Trophoblast cell (in vitro differentiated cells and primary cell): Measurements from ENCODE around the gene CRP. TPM values are rescaled to one million over a fixed set of nuclear protein-coding genes. Genes with fewer than 3 reads are reported as not detected.
A peak's percentile ranks its signal among the peaks of the same experiment; 100 is the strongest.

ENCODE experiments used
- DNase-seq, 2 donors: peaks; one replicate each; pipeline ENCODE4 v3.0.0-alpha.2; 2016
- H2AFZ ChIP-seq: 2 replicates; pipeline ENCODE4 v1.6.1; 2013; ENCODE audit warnings: low read length, moderate library complexity, mild to moderate bottlenecking; ENCODE audit not compliant: insufficient read depth, poor library complexity
- H2AK5ac ChIP-seq: 2 replicates; pipeline ENCODE4 v1.6.1; 2013; ENCODE audit warnings: mild to moderate bottlenecking, low read length
- H2BK120ac ChIP-seq: 2 replicates; pipeline ENCODE4 v1.6.1; 2013; ENCODE audit warnings: low read length, mild to moderate bottlenecking, moderate library complexity; ENCODE audit not compliant: insufficient read depth, poor library complexity
- H2BK12ac ChIP-seq: 2 replicates; pipeline ENCODE4 v1.6.1; 2013; ENCODE audit warnings: mild to moderate bottlenecking, low read length, moderate library complexity
- H2BK5ac ChIP-seq: 2 replicates; pipeline ENCODE4 v1.6.1; 2013; ENCODE audit warnings: low read length, low read depth, moderate library complexity, mild to moderate bottlenecking; ENCODE audit not compliant: poor library complexity
- H3K14ac ChIP-seq: 2 replicates; pipeline ENCODE4 v1.6.1; 2013; ENCODE audit warnings: mild to moderate bottlenecking, low read length
- H3K18ac ChIP-seq: 2 replicates; pipeline ENCODE4 v1.6.1; 2013; ENCODE audit warnings: mild to moderate bottlenecking, low read length
- H3K23ac ChIP-seq: 2 replicates; pipeline ENCODE4 v1.6.1; 2013; ENCODE audit warnings: low read length
- H3K27ac ChIP-seq: 2 replicates; pipeline ENCODE4 v1.5.1; 2013; ENCODE audit warnings: low read depth, mild to moderate bottlenecking, inconsistent platforms, low read length, moderate library complexity
- H3K27me3 ChIP-seq: 2 replicates; pipeline ENCODE4 v1.6.1; 2013; ENCODE audit warnings: inconsistent platforms, mild to moderate bottlenecking, low read length, moderate library complexity; ENCODE audit not compliant: insufficient read depth
- H3K36me3 ChIP-seq, 2 experiments: 1 replicate in 1 of 2; 2 replicates in 1 of 2; pipeline ENCODE4 v1.6.1; 2013; ENCODE audit warnings: low read length in 2 of 2, mild to moderate bottlenecking in 2 of 2, moderate library complexity in 1 of 2; ENCODE audit not compliant: insufficient read depth in 2 of 2, control insufficient read depth in 1 of 2
- H3K4ac ChIP-seq: 2 replicates; pipeline ENCODE4 v1.6.1; 2013; ENCODE audit warnings: low read depth, mild to moderate bottlenecking, low read length, moderate library complexity
- H3K4me1 ChIP-seq, 2 experiments: 1 replicate in 1 of 2; 2 replicates in 1 of 2; pipeline ENCODE4 v1.6.1; 2013; ENCODE audit warnings: low read length in 2 of 2, mild to moderate bottlenecking in 2 of 2, moderate library complexity in 1 of 2; ENCODE audit not compliant: insufficient read depth in 2 of 2, control insufficient read depth in 1 of 2
- H3K4me2 ChIP-seq: 2 replicates; pipeline ENCODE4 v1.6.1; 2013; ENCODE audit warnings: inconsistent platforms, mild to moderate bottlenecking, low read length, moderate library complexity
- H3K4me3 ChIP-seq: 2 replicates; pipeline ENCODE4 v1.5.1; 2013; ENCODE audit warnings: mild to moderate bottlenecking, low read depth, low read length, inconsistent platforms
- H3K79me1 ChIP-seq: one replicate; pipeline ENCODE4 v1.6.1; 2013; ENCODE audit warnings: low read length
- H3K79me2 ChIP-seq: 2 replicates; pipeline ENCODE4 v1.6.1; 2013; ENCODE audit warnings: low read length, mild to moderate bottlenecking; ENCODE audit not compliant: control insufficient read depth, insufficient read depth, poor library complexity
- H3K9ac ChIP-seq: 2 replicates; pipeline ENCODE4 v1.6.1; 2013; ENCODE audit warnings: mild to moderate bottlenecking, low read length
- H3K9me3 ChIP-seq: 2 replicates; pipeline ENCODE4 v1.6.1; 2013; ENCODE audit warnings: low read depth, mild to moderate bottlenecking, control low read depth, inconsistent platforms, low read length; ENCODE audit not compliant: insufficient read depth
- H4K12ac ChIP-seq: 2 replicates; pipeline ENCODE4 v1.6.1; 2013; ENCODE audit warnings: low read depth, mild to moderate bottlenecking, low read length, moderate library complexity
- H4K8ac ChIP-seq: 2 replicates; pipeline ENCODE4 v1.6.1; 2013; ENCODE audit warnings: low read depth, mild to moderate bottlenecking, low read length, moderate library complexity
- H4K91ac ChIP-seq: one replicate; pipeline ENCODE4 v1.6.1; 2013; ENCODE audit warnings: low read depth, mild to moderate bottlenecking, low read length, moderate library complexity
- WGBS: extraction: QIAGEN DNeasy Blood & Tissue Kit; methylation state at CpG from one replicate; pipeline ENCODE4 v1.1.7; 2013; ENCODE audit warnings: missing lambda C conversion rate; ENCODE audit not compliant: insufficient read length, insufficient coverage; ENCODE audit errors: extremely low coverage; 5-methylcytosine and 5-hydroxymethylcytosine counted together
- polyA plus RNA-seq: library from polyadenylated mRNA; stranded (reverse); fragments of 200-250 nt; gene quantifications from 2 replicates; pipeline ENCODE4 v1.2.3, GENCODE V29; 2013

The CRP gene, protein sequence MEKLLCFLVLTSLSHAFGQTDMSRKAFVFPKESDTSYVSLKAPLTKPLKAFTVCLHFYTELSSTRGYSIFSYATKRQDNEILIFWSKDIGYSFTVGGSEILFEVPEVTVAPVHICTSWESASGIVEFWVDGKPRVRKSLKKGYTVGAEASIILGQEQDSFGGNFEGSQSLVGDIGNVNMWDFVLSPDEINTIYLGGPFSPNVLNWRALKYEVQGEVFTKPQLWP
- not detected in 2 replicates for polyA plus RNA-seq

DNA sequence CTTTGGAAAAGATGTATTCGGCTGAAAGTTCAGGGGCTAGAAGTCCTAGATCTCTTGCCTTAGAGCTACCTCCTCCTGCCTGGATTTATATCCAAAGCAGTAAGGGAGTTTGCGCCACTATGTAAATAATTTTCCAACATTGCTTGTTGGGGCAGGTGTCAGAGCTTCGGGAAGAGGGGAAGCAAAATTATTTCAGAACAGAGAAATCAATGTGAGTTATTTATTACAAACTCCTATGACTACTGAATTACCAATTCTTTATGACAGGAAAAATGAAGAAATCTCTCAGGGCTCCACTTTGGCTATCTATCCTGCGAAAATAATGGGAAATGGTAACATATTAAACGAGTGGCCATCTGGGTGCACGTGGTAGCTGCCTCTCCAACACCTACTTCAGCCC lies at the start of gene CRP:
Gene CRP, minus strand, starts transcription at position 61 of the 400 bp plus-strand sequence. CDS start 104 bp downstream, outside the sequence.
- WGBS = no CpG with 5 or more reads among the region's 6 CpGs
- Histone ChIP-seq H3K27ac (no peak within 1 kb of the TSS), H2BK120ac (no peak within 1 kb of the TSS)

GRCh38 chr1:159763686-159764085 lies 49.3 kb upstream of the CRP start:
- H3K4ac ChIP-seq = no peak overlapping the region
- H3K18ac ChIP-seq = no peak overlapping the region
- no peak overlapping the region for H2BK5ac ChIP-seq
- H3K79me2 ChIP-seq = no peaks in the 10 kb centered on the region
- no peaks in the 10 kb centered on the region for H3K4me1 ChIP-seq
- no peaks in the 10 kb centered on the region for H3K36me3 ChIP-seq
- no peak overlapping the region for H2AFZ ChIP-seq
- no peak overlapping the region for H3K4me2 ChIP-seq
- H4K91ac ChIP-seq = no peak overlapping the region
- no peak overlapping the region for H4K8ac ChIP-seq
- H3K27me3 ChIP-seq = no peaks in the 10 kb centered on the region
- no peaks in the 10 kb centered on the region for H3K79me1 ChIP-seq
- H3K27ac ChIP-seq = no peak overlapping the region
- no peak overlapping the region for H3K9ac ChIP-seq
- no peak for DNase-seq
- no peak overlapping the region for H3K4me3 ChIP-seq
- H2BK120ac ChIP-seq = no peak overlapping the region
- H3K14ac ChIP-seq = no peak overlapping the region
- no peaks in the 10 kb centered on the region for H3K9me3 ChIP-seq
- H3K23ac ChIP-seq = no peak overlapping the region
- H2AK5ac ChIP-seq = no peak overlapping the region
- H2BK12ac ChIP-seq = no peak overlapping the region
- H4K12ac ChIP-seq = no peak overlapping the region
- WGBS = no CpG with 5 or more reads among the region's 1 CpG

More for the DNA sequence above, at the start of gene CRP:
- Histone ChIP-seq H3K14ac (no peak within 1 kb of the TSS), H3K9ac (no peak within 1 kb of the TSS), H2BK12ac (no peak within 1 kb of the TSS), H3K4ac (no peak within 1 kb of the TSS), H3K4me1 (no peaks in the 10 kb centered on the region), H3K79me2 (no peaks in the 10 kb centered on the region), H4K12ac (no peak within 1 kb of the TSS), H3K4me3 (no peak within 1 kb of the TSS), H3K27me3 (no peaks in the 10 kb centered on the region), H3K18ac (no peak within 1 kb of the TSS), H2AK5ac (no peak within 1 kb of the TSS), H3K79me1 (no peaks in the 10 kb centered on the region), H4K91ac (no peak within 1 kb of the TSS), H3K9me3 (peaks cover 9% of the 10 kb centered on the region), H3K36me3 (no peaks in the 10 kb centered on the region), H3K23ac (no peak within 1 kb of the TSS), H3K4me2 (no peak within 1 kb of the TSS), H2BK5ac (no peak within 1 kb of the TSS), H2AFZ (no peak within 1 kb of the TSS), H4K8ac (no peak within 1 kb of the TSS)
- DNase-seq = no peak

DNA sequence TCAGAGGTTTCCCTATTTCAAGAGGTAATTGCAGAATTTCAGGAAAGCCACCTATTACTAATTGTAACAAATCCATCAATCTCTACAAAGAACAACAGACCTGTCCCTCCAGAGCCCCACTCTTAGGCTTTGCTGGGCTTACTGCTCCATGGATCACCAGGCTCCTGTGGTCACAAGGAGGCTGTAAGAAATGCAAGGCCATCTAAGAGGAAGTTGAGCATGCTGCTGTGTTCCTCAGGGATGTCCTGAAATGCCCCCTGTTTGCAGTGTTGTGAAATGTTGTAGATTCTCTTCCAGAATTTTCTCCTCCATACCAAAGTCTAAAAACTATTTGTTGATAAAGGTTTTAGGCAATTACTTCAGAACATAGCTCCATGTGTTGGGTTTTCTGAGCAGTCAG lies 42.0 kb upstream of the CRP start:
- no peaks in the 10 kb centered on the region for H3K27me3 ChIP-seq
- peak; percentile 29 to 84 for DNase-seq
- no peak overlapping the region for H4K91ac ChIP-seq
- H3K23ac ChIP-seq = no peak overlapping the region
- no peak overlapping the region for H3K4me3 ChIP-seq
- H3K18ac ChIP-seq = no peak overlapping the region
- H2BK120ac ChIP-seq = no peak overlapping the region
- no peak overlapping the region for H3K4me2 ChIP-seq
- no peak overlapping the region for H2AK5ac ChIP-seq
- H2BK5ac ChIP-seq = no peak overlapping the region
- H3K14ac ChIP-seq = no peak overlapping the region
- H3K4me1 ChIP-seq = no peaks in the 10 kb centered on the region
- H3K36me3 ChIP-seq = no peaks in the 10 kb centered on the region
- H4K8ac ChIP-seq = no peak overlapping the region
- H2BK12ac ChIP-seq = no peak overlapping the region
- no peak overlapping the region for H2AFZ ChIP-seq
- no peak overlapping the region for H3K9ac ChIP-seq
- H3K79me2 ChIP-seq = no peaks in the 10 kb centered on the region
- H4K12ac ChIP-seq = no peak overlapping the region
- no peak overlapping the region for H3K4ac ChIP-seq
- H3K9me3 ChIP-seq = no peaks in the 10 kb centered on the region
- no peaks in the 10 kb centered on the region for H3K79me1 ChIP-seq
- H3K27ac ChIP-seq = no peak overlapping the region

GRCh38 chr1:159755451-159756007 lies 41.1 kb upstream of the CRP start:
- Histone ChIP-seq H4K12ac (no peak overlapping the region), H3K14ac (no peak overlapping the region)
- WGBS = no CpG with 5 or more reads among the region's 3 CpGs

More at GRCh38 chr1:159755451-159756007, 41.1 kb upstream of the CRP start:
- no peak overlapping the region for H3K4ac ChIP-seq
- no peaks in the 10 kb centered on the region for H3K4me1 ChIP-seq
- no peak overlapping the region for H4K8ac ChIP-seq
- H2AFZ ChIP-seq = no peak overlapping the region
- no peak overlapping the region for H2BK5ac ChIP-seq
- H3K4me3 ChIP-seq = no peak overlapping the region
- H3K23ac ChIP-seq = no peak overlapping the region
- no peaks in the 10 kb centered on the region for H3K9me3 ChIP-seq
- H4K91ac ChIP-seq = no peak overlapping the region
- no peak overlapping the region for H3K27ac ChIP-seq
- H2BK120ac ChIP-seq = no peak overlapping the region
- H3K27me3 ChIP-seq = no peaks in the 10 kb centered on the region
- H3K18ac ChIP-seq = no peak overlapping the region
- H2AK5ac ChIP-seq = no peak overlapping the region
- DNase-seq = peak in 1 of 2 donors; percentile 35
- no peaks in the 10 kb centered on the region for H3K36me3 ChIP-seq
- no peak overlapping the region for H3K4me2 ChIP-seq
- H3K79me1 ChIP-seq = no peaks in the 10 kb centered on the region
- no peak overlapping the region for H3K9ac ChIP-seq
- H2BK12ac ChIP-seq = no peak overlapping the region
- H3K79me2 ChIP-seq = no peaks in the 10 kb centered on the region
